Measurements from ENCODE around the gene AFF1. TPM values are rescaled to one million over a fixed set of nuclear protein-coding genes. Genes with fewer than 3 reads are reported as not detected.

AFF1 gene
- total RNA-seq, 2 experiments from 2014 or later, result 47.3 to 57.8 TPM

DNA sequence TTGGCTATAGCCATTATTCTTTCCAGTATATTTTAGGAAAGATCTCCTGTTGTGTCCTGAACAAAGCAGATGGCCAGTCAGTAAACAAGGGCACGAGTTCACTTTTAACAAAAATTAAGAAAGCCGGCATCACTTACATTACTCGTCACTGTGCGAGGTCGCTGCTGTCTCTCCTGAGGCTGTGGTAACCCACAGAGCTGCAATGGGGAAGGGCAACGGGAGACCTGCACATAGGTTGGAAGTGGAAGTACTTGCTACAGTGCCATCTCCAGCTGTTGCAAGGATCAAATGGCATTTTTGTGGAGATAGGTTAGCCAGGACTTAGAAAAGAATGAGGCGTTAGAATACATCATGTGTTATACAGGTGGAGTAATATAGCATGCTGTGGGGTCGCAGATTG lies 153.4 kb downstream of the AFF1 start:
- ATAC-seq (no peak), DNase-seq (no peak)
- CTCF ChIA-PET, result interaction anchor here (0.6 to 6.8 kb wide), 2 partner anchors 86 to 166 kb away, joined by 3 to 91 read pairs; no protein-coding TSS in a partner anchor
- Mint-ChIP-seq H3K36me3 (ENCODE audit: low read depth) (peaks cover 24% of the 10 kb centered on the region), H3K27me3 (no peaks in the 10 kb centered on the region), H3K4me1 (peaks cover 33% of the 10 kb centered on the region), H3K9me3 (ENCODE audit: low read depth) (no peaks in the 10 kb centered on the region), H3K27ac (no peak overlapping the region), H3K4me3 (no peak overlapping the region)
- intact Hi-C loops (cut with DNase I, micrococcal nuclease), result no loop called here
- POLR2A ChIA-PET, result no interaction called here

DNA sequence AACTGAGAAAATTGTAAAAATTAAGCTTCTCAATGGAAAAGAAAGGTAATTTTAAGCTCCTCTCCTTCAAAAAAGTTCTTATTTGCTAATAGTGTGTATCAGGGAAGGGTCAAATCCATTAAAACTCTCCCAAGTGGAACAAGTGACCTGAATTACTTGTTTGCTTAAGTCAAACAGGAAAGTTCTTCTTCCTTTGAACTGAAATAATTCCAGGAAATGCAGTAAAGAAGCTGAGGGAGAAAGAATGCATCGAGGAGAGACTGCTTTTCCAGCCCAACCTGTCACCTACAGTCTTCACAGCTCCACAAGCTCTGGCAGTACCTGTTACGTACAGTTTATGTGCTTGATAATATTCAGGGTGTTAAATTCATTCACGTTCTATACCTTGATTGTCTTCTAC lies 154.6 kb downstream of the AFF1 start:
- ChIA-PET CTCF (interaction anchor here (1.0 to 6.8 kb wide), 2 partner anchors 45 to 167 kb away, joined by 3 to 91 read pairs; no protein-coding TSS in a partner anchor), POLR2A (no interaction called here)
- Mint-ChIP-seq H3K27ac (no peak overlapping the region), H3K36me3 (ENCODE audit: low read depth) (peaks cover 26% of the 10 kb centered on the region), H3K27me3 (no peaks in the 10 kb centered on the region), H3K4me3 (no peak overlapping the region), H3K4me1 (peaks cover 35% of the 10 kb centered on the region), H3K9me3 (ENCODE audit: low read depth) (no peaks in the 10 kb centered on the region)
- ATAC-seq (no peak), DNase-seq (no peak)
- intact Hi-C loops (cut with DNase I, micrococcal nuclease), result no loop called here

DNA sequence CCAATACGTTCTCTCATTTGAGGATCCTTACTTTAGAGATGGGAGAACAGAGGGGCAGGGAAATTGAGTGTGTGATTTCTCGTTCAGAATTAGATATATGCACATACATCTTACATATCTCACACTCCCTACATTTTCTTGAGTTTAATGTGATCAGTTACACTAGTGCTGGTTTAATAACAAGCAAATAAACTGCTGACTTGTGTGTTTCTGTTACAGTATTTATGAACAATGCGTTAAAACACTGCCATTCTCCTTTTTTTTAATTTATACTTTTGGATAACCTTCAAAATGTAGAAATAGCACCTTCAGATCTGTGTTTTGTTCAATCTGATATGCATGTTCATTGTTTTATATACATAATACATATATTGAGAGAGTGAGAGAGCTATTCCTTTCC lies 155.5 kb downstream of the AFF1 start:
- H3K27me3 Mint-ChIP-seq, result no peaks in the 10 kb centered on the region
- ATAC-seq (no peak), DNase-seq (no peak)
- intact Hi-C loops (cut with DNase I, micrococcal nuclease), result no loop called here
- no peak overlapping the region for H3K4me3 Mint-ChIP-seq
- no peaks in the 10 kb centered on the region for H3K9me3 Mint-ChIP-seq (ENCODE audit: low read depth)
- no peak overlapping the region for H3K27ac Mint-ChIP-seq
- CTCF ChIA-PET, result interaction anchor here (0.8 to 6.8 kb wide), 3 partner anchors 105 to 168 kb away, joined by 3 to 91 read pairs (median 3); no protein-coding TSS in a partner anchor
- H3K4me1 Mint-ChIP-seq, result peaks cover 35% of the 10 kb centered on the region
- peaks cover 20% of the 10 kb centered on the region for H3K36me3 Mint-ChIP-seq (ENCODE audit: low read depth)
- POLR2A ChIA-PET, result no interaction called here

DNA sequence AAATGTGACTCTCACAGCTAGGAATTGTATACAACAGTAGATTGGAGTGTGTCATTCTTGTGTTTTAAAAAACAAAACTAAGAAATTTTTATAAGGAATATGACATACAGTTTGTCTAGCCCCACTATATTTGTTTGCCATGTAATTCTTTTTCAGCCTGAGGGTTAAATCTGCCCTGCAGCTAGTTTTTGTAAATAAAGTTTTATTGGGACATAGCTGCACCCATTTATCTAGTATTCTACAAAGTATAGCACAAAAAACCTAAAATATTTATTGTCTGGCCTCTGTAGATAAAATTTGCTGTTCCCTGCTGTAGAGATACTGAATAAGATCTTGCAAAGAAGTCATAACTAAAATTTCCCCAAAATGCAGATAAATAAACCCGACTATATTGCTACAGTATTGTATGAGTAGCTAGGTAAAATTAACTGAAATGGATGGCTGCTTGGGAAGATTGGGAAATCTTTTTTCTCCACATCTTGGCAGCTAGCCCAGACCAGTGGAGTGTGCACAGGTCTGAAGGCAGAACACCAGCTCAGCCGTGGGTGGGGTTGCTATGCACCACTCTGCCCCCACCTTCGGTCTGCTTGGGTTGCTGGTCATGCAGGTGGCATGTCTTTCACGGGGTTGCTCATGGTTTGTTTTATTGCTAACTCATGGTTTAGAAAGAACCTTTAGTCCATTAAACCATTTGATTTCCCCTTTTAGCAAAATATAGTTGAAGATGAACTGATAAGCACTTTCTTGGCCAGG lies 157.8 kb downstream of the AFF1 start:
- Mint-ChIP-seq H3K4me1 (peaks cover 44% of the 10 kb centered on the region), H3K27ac (peak overlapping the region; percentile 33), H3K9me3 (ENCODE audit: low read depth) (no peaks in the 10 kb centered on the region), H3K4me3 (no peak overlapping the region), H3K36me3 (ENCODE audit: low read depth) (peaks cover 23% of the 10 kb centered on the region), H3K27me3 (no peaks in the 10 kb centered on the region)
- CTCF ChIA-PET, result interaction anchor here (0.9 to 6.8 kb wide), 18 partner anchors 11 to 594 kb away, joined by 3 to 91 read pairs (median 6); partner anchors contain the start of gene AFF1
- peak; percentile 31 for DNase-seq
- POLR2A ChIA-PET, result interaction anchor here (2.9 kb wide), 1 partner anchor 87 kb away, joined by 14 read pairs; no protein-coding TSS in a partner anchor
- intact Hi-C loops (cut with DNase I, micrococcal nuclease), result loop anchor here (1.0 kb wide), 6 partner anchors 18 to 170 kb away; no protein-coding TSS in a partner anchor
- ATAC-seq, result no peak

DNA sequence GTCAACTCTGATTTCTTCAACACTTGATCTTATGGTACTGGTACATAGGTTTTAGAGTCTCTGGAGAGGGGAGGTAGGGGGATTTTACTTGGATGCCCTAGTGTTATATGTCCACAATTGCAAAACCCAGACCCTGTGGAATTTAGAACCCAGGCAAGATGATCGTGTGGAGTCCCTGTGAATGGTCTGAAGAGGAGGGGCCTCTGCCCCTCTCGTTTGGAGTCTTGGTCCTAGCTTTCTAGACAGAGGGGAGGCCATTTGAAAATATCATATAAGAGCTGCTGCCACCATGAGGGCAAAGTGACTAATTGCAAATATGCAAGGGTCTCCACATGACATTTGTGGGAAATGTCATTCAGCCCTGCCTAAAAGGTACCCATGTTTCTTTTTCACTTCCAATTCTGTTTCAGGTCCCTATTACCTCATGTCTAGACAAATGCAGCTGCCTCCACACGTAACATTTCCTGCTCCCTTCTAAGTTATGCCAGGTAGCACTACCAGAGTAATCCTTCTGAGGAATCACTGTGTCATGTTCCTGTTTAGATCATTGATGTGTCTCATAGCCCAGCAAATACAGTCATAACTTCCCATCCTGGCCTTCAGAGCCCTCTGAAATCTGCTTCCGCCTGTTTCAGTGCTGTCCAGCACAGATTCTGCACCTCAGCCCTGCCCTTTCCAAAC lies 158.8 kb downstream of the AFF1 start:
- Mint-ChIP-seq H3K9me3 (ENCODE audit: low read depth) (no peaks in the 10 kb centered on the region), H3K36me3 (ENCODE audit: low read depth) (peaks cover 23% of the 10 kb centered on the region), H3K27ac (peak overlapping the region; percentile 78), H3K4me1 (peaks cover 52% of the 10 kb centered on the region), H3K4me3 (no peak overlapping the region), H3K27me3 (no peaks in the 10 kb centered on the region)
- intact Hi-C loops (cut with DNase I, micrococcal nuclease), result loop anchor here (1.0 kb wide), 6 partner anchors 19 to 171 kb away; no protein-coding TSS in a partner anchor
- ChIA-PET CTCF (interaction anchor here (0.5 to 6.8 kb wide), 20 partner anchors 10 to 595 kb away, joined by 3 to 91 read pairs (median 6); partner anchors contain the start of gene AFF1), POLR2A (interaction anchor here (2.9 kb wide), 1 partner anchor 88 kb away, joined by 14 read pairs; no protein-coding TSS in a partner anchor)
- ATAC-seq, result peak; percentile 79
- DNase-seq, result peak; percentile 60

DNA sequence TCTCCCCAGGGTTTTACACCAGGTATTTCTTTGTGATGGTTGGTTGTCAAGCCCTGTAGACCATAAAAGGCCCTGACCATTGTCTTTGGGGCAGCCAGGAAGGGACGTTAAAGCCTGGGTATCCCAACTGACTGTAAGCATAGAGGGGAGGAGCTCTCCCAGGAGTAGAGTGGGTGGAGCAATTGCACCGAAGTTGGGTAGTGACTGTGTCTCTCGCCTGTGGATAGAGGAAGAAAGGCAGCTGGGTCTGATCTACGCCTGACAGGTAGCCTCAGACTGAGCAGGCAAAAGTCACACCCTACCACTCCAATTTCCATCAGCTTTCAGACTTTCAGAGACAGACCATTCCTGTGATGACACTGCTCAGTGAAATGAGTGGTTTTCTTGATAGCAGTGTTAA lies 162.3 kb downstream of the AFF1 start:
- DNase-seq (peak; percentile 25), ATAC-seq (peak; percentile 65)
- intact Hi-C loops (cut with DNase I, micrococcal nuclease), result no loop called here
- CTCF ChIA-PET, result interaction anchor here (0.7 to 2.2 kb wide), 4 partner anchors 9 to 92 kb away, joined by 3 to 7 read pairs (median 3); no protein-coding TSS in a partner anchor
- Mint-ChIP-seq H3K4me3 (no peak overlapping the region), H3K9me3 (ENCODE audit: low read depth) (no peaks in the 10 kb centered on the region), H3K4me1 (peaks cover 63% of the 10 kb centered on the region), H3K27me3 (no peaks in the 10 kb centered on the region), H3K27ac (peak overlapping the region; percentile 30), H3K36me3 (ENCODE audit: low read depth) (peaks cover 25% of the 10 kb centered on the region)
- POLR2A ChIA-PET, result interaction anchor here (0.5 to 1.3 kb wide), 2 partner anchors 48 to 161 kb away, joined by 4 to 5 read pairs; no protein-coding TSS in a partner anchor

DNA sequence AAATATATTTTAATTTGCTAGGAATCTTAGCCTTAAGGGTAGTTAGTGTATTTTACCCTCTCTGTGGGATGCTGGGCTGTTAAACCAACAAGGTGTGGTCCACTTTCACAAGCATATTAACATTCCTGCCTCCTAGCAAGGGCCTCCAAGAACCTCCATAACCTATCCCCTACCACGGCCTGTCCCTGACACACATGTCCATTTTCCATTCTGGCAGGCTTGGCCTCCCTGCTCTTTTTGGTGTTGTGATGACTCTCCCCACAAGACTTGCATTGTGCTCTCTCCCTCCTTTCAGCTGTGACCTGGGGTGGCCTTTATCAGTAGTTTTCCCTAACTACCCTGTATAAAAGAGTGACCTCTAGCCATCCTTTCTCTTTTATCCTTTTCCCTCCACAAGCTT lies 165.4 kb downstream of the AFF1 start:
- Mint-ChIP-seq H3K36me3 (ENCODE audit: low read depth) (peaks cover 28% of the 10 kb centered on the region), H3K4me3 (no peak overlapping the region), H3K9me3 (ENCODE audit: low read depth) (no peaks in the 10 kb centered on the region), H3K27ac (no peak overlapping the region), H3K27me3 (no peaks in the 10 kb centered on the region), H3K4me1 (peaks cover 64% of the 10 kb centered on the region)
- intact Hi-C loops (cut with DNase I, micrococcal nuclease), result no loop called here
- DNase-seq, result no peak
- POLR2A ChIA-PET, result no interaction called here
- ATAC-seq, result no peak
- CTCF ChIA-PET, result no interaction called here

DNA sequence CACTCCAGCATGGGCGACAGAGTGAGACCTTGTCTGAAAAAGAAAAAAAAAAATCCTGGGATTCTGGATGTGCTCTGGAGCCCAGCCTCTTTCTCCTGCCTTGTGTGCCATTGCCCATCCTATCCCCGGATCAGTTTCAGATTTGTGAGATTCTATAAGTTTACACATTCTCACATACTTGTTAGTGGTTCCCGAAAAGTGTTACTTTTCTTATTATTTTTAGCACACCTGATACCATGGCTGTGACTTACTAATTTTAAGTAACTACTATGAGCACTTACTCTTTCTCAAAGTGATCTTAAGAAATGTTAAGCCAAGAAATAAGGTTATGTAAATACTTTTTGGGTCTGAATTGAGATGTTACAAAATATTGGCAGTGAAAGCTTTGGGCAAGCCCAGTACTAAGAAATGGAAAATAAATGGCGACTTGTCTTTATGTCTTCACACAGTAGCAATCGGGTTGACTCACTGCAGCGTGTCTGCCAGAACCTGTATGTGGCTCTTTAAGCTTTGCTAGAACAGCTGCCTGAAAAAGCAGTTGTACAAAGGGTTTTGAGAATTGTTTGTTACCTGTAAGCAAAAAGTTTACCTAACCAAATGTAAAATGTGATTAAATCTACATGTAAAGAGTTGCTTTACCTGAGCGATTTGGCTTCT lies 166.9 kb downstream of the AFF1 start:
- Mint-ChIP-seq H3K4me3 (no peak overlapping the region), H3K4me1 (peaks cover 68% of the 10 kb centered on the region), H3K27me3 (no peaks in the 10 kb centered on the region), H3K9me3 (ENCODE audit: low read depth) (no peaks in the 10 kb centered on the region), H3K36me3 (ENCODE audit: low read depth) (peaks cover 35% of the 10 kb centered on the region), H3K27ac (peak overlapping the region; percentile 40)
- no peak for ATAC-seq
- POLR2A ChIA-PET, result no interaction called here
- CTCF ChIA-PET, result interaction anchor here (0.6 to 1.0 kb wide), 2 partner anchors 45 to 130 kb away, joined by 3 to 4 read pairs; no protein-coding TSS in a partner anchor
- intact Hi-C loops (cut with DNase I, micrococcal nuclease), result no loop called here
- peak; percentile 15 for DNase-seq

DNA sequence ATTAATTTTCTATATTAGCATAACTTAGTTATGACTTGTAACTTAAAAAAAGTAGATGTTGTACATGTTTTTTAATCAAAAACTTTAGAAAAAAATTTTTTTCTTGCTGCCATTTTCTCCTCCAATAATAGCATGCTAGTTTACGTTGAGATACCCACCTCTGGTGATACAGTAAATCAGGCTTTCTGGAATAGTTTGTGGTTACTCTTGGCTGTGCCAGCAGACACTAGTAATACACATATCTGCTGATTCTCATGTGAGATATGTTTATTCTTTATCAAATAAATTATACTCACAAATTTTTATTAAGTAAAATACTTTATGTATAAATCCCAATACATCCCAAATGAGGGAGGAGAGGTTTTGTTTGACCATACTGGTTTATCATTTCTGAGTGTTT lies 168.3 kb downstream of the AFF1 start:
- intact Hi-C loops (cut with DNase I, micrococcal nuclease), result loop anchor here (1.0 kb wide), 3 partner anchors 45 to 167 kb away; no protein-coding TSS in a partner anchor
- H3K27me3 Mint-ChIP-seq, result no peaks in the 10 kb centered on the region
- peak overlapping the region; percentile 7 for H3K4me3 Mint-ChIP-seq
- peak overlapping the region; percentile 60 for H3K27ac Mint-ChIP-seq
- ChIA-PET POLR2A (interaction anchor here (1.6 kb wide), 1 partner anchor 97 kb away, joined by 6 read pairs; no protein-coding TSS in a partner anchor), CTCF (interaction anchor here (0.6 to 1.7 kb wide), 6 partner anchors 9 to 239 kb away, joined by 3 to 8 read pairs (median 4); partner anchors contain the start of gene AFF1)
- peaks cover 67% of the 10 kb centered on the region for H3K4me1 Mint-ChIP-seq
- DNase-seq (no peak), ATAC-seq (no peak)
- H3K9me3 Mint-ChIP-seq (ENCODE audit: low read depth), result no peaks in the 10 kb centered on the region
- H3K36me3 Mint-ChIP-seq (ENCODE audit: low read depth), result peaks cover 41% of the 10 kb centered on the region

DNA sequence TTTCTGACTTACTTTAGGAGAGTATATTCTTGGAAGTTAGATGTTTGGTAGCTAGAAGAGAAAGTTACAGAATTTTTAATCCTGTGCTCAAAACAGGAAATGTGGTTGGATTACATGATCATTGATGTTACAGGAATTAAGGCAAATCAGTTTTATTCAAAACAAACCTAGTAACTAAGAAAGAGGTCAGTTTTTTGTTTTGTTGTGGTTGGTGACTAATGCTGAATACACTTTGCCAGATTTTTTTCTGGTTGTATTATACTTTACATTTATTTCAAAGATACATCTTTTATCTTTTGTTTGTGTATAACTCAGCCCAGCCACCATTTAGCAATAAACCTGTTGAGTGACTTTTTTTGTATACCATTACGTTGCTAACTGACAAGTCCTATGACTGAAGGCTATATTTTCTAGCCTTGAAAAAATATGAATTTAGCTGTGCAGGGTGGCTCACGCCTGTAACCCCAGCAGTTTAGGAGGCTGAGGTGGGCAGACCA lies 168.9 kb downstream of the AFF1 start:
- H3K4me3 Mint-ChIP-seq, result peak overlapping the region; percentile 7
- ChIA-PET POLR2A (interaction anchor here (1.6 kb wide), 1 partner anchor 98 kb away, joined by 6 read pairs; no protein-coding TSS in a partner anchor), CTCF (interaction anchor here (0.6 to 1.7 kb wide), 5 partner anchors 10 to 181 kb away, joined by 3 to 8 read pairs (median 5); partner anchors contain the start of gene AFF1)
- intact Hi-C loops (cut with DNase I, micrococcal nuclease), result loop anchor here (1.0 kb wide), 3 partner anchors 45 to 167 kb away; no protein-coding TSS in a partner anchor
- peaks cover 63% of the 10 kb centered on the region for H3K4me1 Mint-ChIP-seq
- H3K27ac Mint-ChIP-seq, result peak overlapping the region; percentile 77
- no peaks in the 10 kb centered on the region for H3K9me3 Mint-ChIP-seq (ENCODE audit: low read depth)
- no peak for DNase-seq
- H3K27me3 Mint-ChIP-seq, result no peaks in the 10 kb centered on the region
- peaks cover 46% of the 10 kb centered on the region for H3K36me3 Mint-ChIP-seq (ENCODE audit: low read depth)
- ATAC-seq, result peak; percentile 66
